Measurements from ENCODE around the gene CFDP1. TPM values are rescaled to one million over a fixed set of nuclear protein-coding genes. Genes with fewer than 3 reads are reported as not detected.

Gene CFDP1
- total and polyA plus RNA-seq, 8 donors: 25.8 to 126 (median 60.7) TPM; not detected in 1

DNA sequence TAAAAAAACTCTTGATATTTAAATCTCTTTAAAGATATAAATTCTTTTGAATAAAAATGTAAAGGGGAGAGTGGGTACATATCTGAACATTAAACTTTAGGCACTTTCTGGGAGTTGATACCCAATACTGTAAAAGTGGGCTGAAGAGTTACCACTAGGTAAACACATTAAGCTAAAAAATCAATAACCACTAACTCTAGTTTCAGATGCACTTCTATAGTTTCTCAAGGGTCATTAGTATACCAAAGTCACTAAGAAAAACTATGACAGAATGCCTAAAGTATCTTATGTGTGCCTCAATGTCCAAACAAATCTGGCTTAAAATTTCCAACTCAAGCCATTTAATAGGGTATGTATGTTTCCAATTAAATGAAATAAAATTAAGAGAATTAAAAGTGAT is 13.1 kb upstream of the CFDP1 start:
- no peaks in the 10 kb centered on the region for H3K27me3 ChIP-seq
- no peak overlapping the region for H3K27ac ChIP-seq
- H3K4me1 ChIP-seq: no peaks in the 10 kb centered on the region
- DNase-seq: no peak
- TF ChIP-seq EP300 (IDR thresholded peaks at IDR 0.05): no peak
- no peak for TF ChIP-seq POLR2A (IDR thresholded peaks at IDR 0.05)
- TF ChIP-seq CTCF (IDR thresholded peaks at IDR 0.05): no peak
- no peak for TF ChIP-seq POLR2AphosphoS5 (IDR thresholded peaks at IDR 0.05)
- H3K36me3 ChIP-seq: peaks cover 0 to 45% (median 40%) of the 10 kb centered on the region in 4 donors
- intact Hi-C loops (cut with DNase I; ENCODE audit: low total_unique reads): no loop called here
- no peak overlapping the region for H3K4me3 ChIP-seq
- H3K9me3 ChIP-seq: no peaks in the 10 kb centered on the region

DNA sequence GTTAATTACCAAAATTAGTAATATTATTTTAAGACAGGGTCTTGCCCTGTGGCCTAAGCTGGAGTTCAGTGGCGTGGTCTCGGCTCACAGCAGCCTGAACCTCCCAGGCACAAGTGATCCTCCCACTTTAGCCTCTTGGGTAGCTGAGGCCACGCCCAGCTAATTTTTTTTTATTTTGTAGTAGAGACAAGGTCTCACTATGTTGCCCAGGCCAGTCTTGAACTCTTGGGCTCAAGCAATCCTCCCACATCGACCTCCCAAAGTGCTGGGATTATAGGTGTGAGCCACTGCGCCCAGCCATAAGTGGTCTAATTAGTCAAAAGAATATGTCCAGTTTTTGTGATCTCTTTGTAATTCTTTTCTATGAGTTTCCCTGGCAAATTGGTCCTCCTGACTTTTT is 12.0 kb upstream of the CFDP1 start:
- DNase-seq: no peak
- Histone ChIP-seq H3K9me3 (no peaks in the 10 kb centered on the region), H3K27me3 (no peaks in the 10 kb centered on the region), H3K27ac (no peak overlapping the region), H3K4me1 (no peaks in the 10 kb centered on the region), H3K36me3 (peaks cover 0 to 34% (median 29%) of the 10 kb centered on the region in 4 donors), H3K4me3 (no peak overlapping the region)
- 67 to 89% (median 79%) methylated on average over 5 of the region's 5 CpGs for WGBS, 5 donors
- intact Hi-C loops (cut with DNase I; ENCODE audit: low total_unique reads): no loop called here
- TF ChIP-seq CTCF (IDR thresholded peaks at IDR 0.05) (no peak), POLR2A (IDR thresholded peaks at IDR 0.05) (no peak), POLR2AphosphoS5 (IDR thresholded peaks at IDR 0.05) (no peak), EP300 (IDR thresholded peaks at IDR 0.05) (no peak)

DNA sequence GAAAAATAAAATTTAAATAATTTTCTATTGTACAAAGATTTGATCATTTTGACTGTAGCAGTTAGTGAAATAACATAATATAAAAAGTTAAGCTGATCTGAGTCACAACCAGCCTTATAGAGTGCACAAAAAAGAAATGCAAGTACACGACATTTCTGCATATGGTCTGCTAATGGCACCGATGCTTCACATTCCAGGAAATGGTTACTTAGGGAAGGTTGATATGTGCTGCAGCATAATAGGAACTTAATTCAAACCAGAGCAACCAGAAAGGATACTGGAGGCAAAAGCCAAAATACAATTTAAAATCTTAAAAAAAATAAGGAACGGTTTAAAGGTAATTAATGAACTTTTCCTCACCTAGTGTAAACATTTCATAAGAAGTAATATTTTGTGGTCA is 10.0 kb upstream of the CFDP1 start:
- 73 to 81% (median 80%) methylated on average over 3 of the region's 3 CpGs for WGBS, 5 donors
- Histone ChIP-seq H3K27me3 (no peaks in the 10 kb centered on the region), H3K9me3 (no peaks in the 10 kb centered on the region), H3K27ac (no peak overlapping the region), H3K36me3 (peaks cover 0 to 19% (median 15%) of the 10 kb centered on the region in 4 donors), H3K4me1 (no peaks in the 10 kb centered on the region), H3K4me3 (no peak overlapping the region)
- TF ChIP-seq EP300 (IDR thresholded peaks at IDR 0.05): no peak
- no peak for TF ChIP-seq CTCF (IDR thresholded peaks at IDR 0.05)
- no peak for TF ChIP-seq POLR2A (IDR thresholded peaks at IDR 0.05)
- TF ChIP-seq POLR2AphosphoS5 (IDR thresholded peaks at IDR 0.05): no peak
- intact Hi-C loops (cut with DNase I; ENCODE audit: low total_unique reads): no loop called here
- DNase-seq: no peak

DNA sequence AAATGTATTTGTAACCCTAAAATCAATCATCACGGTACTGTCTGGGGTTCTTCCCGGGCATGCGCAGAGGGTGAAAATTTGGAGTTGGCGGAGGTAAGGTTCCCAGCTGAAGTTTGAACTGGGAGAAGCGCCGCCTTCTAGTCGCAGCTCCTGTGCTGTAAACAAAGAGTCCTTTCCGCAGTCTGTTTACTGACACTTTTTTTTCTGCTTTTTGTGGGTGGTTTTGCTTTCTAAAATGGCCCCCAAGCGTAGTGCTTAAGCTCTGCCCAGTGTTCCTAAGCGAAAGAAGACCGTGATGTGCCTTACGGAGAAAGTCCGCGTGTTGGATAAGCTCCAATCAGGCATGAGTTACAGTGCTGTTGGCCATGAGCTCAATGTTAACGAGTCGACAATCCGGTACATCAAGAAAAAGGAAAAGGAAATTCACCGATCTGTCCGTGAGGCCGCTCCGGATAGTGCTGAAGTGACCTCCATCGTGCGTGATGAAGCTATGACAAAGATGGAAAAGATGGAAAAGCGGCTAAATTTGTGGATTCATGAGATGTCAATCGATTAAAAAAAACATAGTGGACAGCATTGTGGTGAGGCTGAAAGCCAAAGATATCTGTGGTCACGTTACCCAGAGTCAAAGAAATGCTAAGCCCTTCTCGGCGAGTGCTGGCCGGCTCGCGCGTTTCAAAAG is 570 bp upstream of the CFDP1 start:
- H3K27me3 ChIP-seq: no peaks in the 10 kb centered on the region
- TF ChIP-seq POLR2AphosphoS5 (IDR thresholded peaks at IDR 0.05) (peak; percentile 60 to 63 (median 61)), CTCF (IDR thresholded peaks at IDR 0.05) (no peak), EP300 (IDR thresholded peaks at IDR 0.05) (no peak), POLR2A (IDR thresholded peaks at IDR 0.05) (peak in 1 of 4 donors; percentile 18)
- peak; percentile 71 to 96 for DNase-seq
- H3K4me3 ChIP-seq: peak overlapping the region; percentile 64 to 95 (median 82)
- no peaks in the 10 kb centered on the region for H3K9me3 ChIP-seq
- no peaks in the 10 kb centered on the region for H3K36me3 ChIP-seq
- 1 to 4% (median 3%) methylated on average over 32 of the region's 32 CpGs for WGBS, 5 donors
- intact Hi-C loops (cut with DNase I; ENCODE audit: low total_unique reads): no loop called here
- peak overlapping the region; percentile 88 to 97 (median 95) for H3K27ac ChIP-seq
- peaks cover 0 to 43% (median 30%) of the 10 kb centered on the region in 4 donors for H3K4me1 ChIP-seq
